Activated effector memory CD4-positive, alpha-beta T cell treated with anti-CD3 and anti-CD28 coated beads, Interleukin-2, amount 50 U/mL, for 16 hours (primary cell): Measurements from ENCODE around the gene ADGRL4.
"Not testable (repeated sequence)": the region's sequence is repeated elsewhere in the genome, so short reads cannot be mapped to it uniquely, and the experiment has no call there.

Experiments used
- DNase-seq: peaks from one replicate; pipeline ENCODE4 v3.0.0-alpha.2; 2020

Gene ADGRL4

DNA sequence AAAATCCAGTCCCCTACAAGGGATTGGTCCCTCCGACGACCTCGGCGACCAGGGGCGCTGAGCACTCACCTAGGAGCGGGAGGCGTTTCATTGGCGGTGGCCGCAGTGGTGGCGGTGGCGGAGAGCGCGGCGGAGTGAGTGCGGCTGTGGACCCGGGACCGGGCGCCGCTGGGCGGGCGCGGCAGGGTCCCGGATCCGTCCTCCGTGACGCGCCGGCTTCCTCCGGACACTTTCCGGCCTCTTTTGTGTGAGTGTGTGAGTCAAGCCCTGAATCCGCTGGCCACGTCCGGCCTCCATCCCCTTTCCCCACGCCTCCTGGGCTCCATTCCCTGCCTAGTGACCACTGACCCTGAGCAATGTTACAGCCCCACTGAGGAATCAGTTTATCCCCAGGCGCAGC lies at the start of gene ADGRL4:
Gene ADGRL4, minus strand, starts transcription at position 167 of the 400 bp plus-strand sequence. Its CDS starts 76 bp downstream, at position 91.
- no peak for DNase-seq

DNA sequence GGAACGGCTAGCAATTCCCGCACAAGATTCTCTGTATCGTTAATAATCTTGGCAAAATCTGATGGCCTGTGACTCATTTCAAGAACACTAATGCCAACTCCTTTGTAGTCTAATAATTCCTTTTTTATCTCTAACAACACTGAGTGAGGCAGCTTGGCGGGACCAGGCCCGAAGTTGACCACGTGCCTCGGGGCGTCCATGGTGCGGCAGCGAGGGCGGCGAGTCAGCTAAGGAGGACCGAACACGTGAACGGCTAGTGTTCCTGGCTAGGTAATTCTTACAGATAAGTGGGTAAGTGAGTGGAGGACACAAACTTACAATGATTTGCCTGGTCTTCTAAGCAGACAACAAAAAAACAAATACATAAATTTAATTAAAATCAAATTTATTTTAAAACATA lies 49.3 kb upstream of the ADGRL4 start:
- no peak for DNase-seq

- no peak for DNase-seq
Measured at GRCh38 chr1:79052829-79053449, 46.4 kb upstream of the ADGRL4 start.

DNA sequence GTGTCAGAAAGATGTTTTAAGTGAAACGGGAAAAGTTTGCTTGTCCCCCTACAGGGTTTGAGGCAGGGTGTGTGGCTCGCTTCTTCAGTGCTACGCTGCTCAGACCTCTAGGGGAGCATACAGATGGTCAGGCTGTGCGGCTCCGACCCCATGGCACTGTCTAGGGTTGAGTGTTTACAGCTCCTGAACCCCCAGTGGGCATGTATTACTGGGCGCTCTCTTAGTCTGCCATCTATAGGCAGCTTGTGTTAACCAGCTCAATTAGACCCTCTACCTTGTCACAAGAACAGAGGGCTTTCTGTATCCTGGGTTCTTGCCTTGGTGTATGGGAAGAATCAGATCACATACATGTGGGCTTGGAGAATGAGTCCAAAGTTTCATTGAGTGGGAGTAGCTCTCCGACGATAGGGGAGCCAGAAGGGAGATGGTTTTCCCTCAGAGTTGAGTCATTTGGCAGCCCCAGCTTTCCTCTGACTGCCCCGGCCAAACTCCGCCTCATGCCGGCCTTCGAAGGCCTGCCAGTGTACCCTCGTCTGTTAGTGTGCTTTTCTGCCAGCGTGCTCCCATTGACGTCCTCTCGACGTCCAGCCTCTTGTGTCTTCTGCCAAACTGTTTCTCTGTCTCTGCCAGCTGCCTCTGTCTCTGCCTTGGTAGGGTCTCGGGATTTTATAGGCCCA lies 38.6 kb upstream of the ADGRL4 start:
- no peak for DNase-seq

GRCh38 chr1:79043506-79043905 lies 37.0 kb upstream of the ADGRL4 start:
- no peak for DNase-seq

- no peak for DNase-seq
Measured at GRCh38 chr1:79042539-79042938, 36.0 kb upstream of the ADGRL4 start.

DNA sequence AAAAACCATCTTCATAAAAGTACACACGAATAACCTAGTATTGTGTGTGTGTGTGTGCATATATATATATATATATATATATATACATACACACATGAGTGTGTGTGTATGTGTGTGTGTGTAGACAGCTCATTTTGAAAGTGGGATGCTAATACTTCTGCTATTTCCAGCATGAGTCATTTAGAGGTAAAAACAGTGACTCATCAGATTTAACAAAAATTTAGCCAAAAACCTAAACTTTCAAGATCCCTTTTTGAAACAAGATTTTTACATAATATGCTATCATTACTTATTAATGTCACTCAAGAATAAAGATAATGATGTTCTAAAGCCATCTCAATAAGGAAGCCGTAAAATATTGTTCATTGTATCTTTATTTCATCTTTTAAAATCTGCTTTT lies 35.6 kb upstream of the ADGRL4 start:
- DNase-seq = no peak

GRCh38 chr1:79041666-79042065 lies 35.1 kb upstream of the ADGRL4 start:
- no peak for DNase-seq

- DNase-seq = no peak
Measured at GRCh38 chr1:79040424-79041082, 34.0 kb upstream of the ADGRL4 start.

- no peak for DNase-seq
Measured at GRCh38 chr1:79037085-79037484, 30.6 kb upstream of the ADGRL4 start.

DNA sequence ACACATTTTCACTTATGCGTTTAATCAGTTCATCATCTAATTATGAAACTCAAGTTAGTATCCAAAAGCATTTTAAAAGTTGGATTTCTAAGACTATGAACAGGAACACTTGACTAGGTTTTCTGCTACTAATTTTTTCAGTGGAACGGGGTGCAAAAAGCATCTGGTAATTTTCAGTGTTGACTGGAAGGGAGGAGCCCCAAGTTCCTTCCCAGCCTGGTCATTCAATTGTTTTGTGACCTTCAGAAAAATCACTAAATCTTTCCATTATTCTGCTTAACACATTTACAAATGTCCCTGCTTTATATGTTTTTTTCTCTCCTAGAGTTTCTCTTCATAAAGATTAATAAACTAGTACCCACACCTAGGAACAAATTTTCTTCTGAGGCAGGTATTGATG lies 6.0 kb upstream of the ADGRL4 start:
- DNase-seq = no peak

DNA sequence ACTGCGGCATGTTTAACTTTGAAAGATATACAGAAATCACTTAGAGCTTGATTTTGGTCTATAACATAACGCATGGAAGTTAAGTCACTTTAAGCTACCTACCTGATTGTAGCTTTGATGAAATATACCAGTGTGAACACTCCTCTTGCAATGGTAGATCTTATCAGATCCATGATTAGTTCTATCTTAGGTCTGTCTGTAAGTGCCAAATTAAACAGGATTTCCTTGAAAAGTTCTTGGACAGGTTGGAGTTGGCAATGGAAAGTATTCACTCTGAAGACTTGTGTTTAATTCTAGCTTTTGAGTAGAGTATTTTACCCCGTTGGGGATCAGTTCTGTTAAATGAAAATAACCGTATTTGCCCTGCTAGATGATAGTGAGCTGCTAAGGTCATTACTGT lies 4.1 kb upstream of the ADGRL4 start:
- DNase-seq = no peak

DNA sequence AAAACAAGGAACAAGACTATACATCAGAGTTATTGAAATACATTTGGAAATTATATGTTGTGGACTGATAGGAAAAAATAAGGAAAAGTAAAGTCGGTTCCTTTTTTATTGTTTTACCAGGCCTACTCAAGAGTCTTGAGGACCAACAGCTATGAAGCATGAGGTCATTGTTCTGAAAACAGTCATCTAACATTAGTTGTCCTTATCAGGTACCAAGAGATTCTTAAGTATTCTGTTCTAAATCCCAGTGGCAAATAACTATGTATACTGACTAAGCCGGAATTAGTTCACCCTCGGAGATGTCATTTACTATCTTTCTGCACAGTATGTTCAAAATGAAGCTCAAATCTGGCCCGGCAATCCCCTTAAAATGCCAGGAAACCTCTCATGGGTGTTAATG lies 585 bp downstream of the ADGRL4 start:
- no peak for DNase-seq

DNA sequence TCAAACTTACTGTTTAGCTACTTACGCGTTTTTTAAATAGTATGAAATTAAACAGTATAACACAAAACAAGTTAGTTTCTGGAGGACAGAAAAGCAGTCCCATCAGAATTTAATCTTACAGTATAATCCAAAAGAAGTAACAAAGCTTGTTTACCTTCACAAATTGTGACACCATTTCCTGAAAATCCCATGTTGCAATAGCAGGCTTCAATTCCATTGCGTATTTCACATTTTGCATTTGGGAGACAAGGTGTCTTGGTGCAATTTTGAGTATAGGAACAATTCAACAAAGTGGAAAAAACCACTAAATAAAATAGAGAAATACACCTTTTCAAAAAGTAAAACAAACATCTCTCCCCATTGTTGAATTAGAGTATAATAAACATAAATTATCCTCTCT lies 1.6 kb downstream of the ADGRL4 start:
- DNase-seq = no peak

- DNase-seq = no peak
Measured at GRCh38 chr1:78996791-78997190, 9.7 kb downstream of the ADGRL4 start.

- no peak for DNase-seq
Measured at GRCh38 chr1:78987042-78987441, 19.5 kb downstream of the ADGRL4 start.

- DNase-seq = no peak
Measured at GRCh38 chr1:78980511-78980910, 26.0 kb downstream of the ADGRL4 start.

DNA sequence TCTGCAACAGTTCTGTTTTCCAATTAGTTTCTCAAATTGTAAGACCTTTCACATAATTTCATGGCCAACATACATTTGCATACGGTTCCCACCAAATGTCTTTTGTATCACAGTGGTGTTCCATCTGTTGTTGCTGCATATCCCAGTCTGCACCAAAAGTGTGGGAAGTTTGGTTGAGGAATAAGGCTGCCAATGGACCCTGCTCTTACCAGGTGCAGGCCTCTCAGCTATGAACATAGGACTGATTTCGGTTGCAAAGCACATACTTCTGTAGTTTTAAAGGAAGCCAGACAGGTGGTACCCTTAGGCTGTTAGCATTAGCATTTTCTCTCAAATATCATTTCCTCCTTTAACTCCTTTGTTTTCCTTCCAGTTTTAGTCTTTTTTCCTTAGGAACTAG lies 33.8 kb downstream of the ADGRL4 start:
- DNase-seq = no peak

DNA sequence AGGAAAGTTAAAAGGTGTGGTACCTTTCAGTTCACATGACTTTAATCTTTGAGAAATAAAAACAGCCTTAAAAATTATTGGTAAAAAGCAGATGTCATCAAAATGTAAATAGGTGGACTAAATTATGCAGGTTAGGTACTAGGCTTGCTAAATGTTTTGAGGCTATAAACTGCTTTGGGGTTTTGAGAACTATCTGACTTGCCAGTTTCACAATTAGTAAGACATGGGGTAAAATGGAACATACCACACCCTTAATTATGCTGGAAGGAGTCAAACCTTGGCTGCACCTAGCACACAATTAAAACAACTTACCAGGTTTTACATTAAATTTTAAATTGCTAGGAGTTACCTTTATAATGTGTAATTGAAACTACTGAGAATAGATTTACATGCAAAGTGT lies 39.4 kb downstream of the ADGRL4 start:
- DNase-seq = not testable (repeated sequence)

GRCh38 chr1:78958711-78959110 lies 47.8 kb downstream of the ADGRL4 start:
- DNase-seq = no peak

- no peak for DNase-seq
Measured at GRCh38 chr1:78950826-78951225, 55.7 kb downstream of the ADGRL4 start.

DNA sequence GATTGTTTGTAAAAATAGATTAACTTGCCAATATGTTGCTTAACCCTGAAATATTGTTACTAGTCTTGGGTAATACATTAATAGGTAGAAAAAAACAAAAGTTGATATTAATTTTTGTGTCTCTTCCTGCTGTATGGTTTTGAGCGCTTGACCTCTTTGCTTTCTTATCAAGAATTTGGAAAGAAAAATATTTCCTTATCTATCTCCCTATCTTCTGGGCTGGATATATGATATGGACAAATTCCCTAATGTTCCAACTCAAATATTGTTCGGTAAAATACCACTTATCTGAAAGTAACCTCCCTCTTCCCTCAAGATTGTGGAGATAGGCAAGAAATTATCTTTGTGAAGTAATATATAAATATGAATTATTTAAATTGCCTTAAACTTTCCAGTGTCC lies 57.3 kb downstream of the ADGRL4 start:
- DNase-seq = no peak

GRCh38 chr1:78919150-78919549 lies 87.4 kb downstream of the ADGRL4 start:
- no peak for DNase-seq

DNA sequence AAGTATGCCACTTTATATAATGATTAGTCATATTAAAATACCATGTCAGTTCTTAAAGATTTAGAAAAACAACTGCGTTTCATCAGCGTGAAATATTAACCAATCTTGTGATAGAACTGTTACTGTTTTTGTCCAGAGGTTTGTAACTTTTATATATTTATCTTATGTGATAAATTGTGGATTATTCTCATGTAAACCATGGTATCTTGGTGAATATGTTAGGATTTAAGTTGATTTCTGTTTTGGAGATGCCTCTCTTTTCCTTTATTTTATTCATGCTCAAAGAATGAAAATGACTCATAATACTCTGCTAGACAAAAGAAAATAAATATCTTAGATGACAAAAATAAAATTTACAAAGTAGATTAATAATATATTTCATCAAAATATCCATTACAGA lies 88.4 kb downstream of the ADGRL4 start:
- no peak for DNase-seq

- DNase-seq = no peak
Measured at GRCh38 chr1:78916986-78917385, 89.5 kb downstream of the ADGRL4 start.
